GM19455 (cell line): ENCODE data around the gene NTF3.

Experiments used
- ATAC-seq: cut with Tn5 transposase; IDR thresholded peaks from one replicate; pipeline ENCODE4 v1.9.1; 2021; ENCODE audit not compliant: unreplicated experiment

NTF3 gene

GRCh38 chr12:5456030-5456429 lies 24.1 kb downstream of the NTF3 start:
- no peak for ATAC-seq

- no peak for ATAC-seq
Measured at GRCh38 chr12:5456906-5457305, 25.0 kb downstream of the NTF3 start.

GRCh38 chr12:5458229-5459050 lies 26.5 kb downstream of the NTF3 start:
- ATAC-seq = no peak

GRCh38 chr12:5459051-5459782 lies 27.3 kb downstream of the NTF3 start:
- ATAC-seq = no peak

GRCh38 chr12:5460817-5461216 lies 28.9 kb downstream of the NTF3 start:
- no peak for ATAC-seq

GRCh38 chr12:5461966-5462365 lies 30.1 kb downstream of the NTF3 start:
- no peak for ATAC-seq

- no peak for ATAC-seq
Measured at GRCh38 chr12:5464096-5464495, 32.2 kb downstream of the NTF3 start.

- ATAC-seq = no peak
Measured at GRCh38 chr12:5465384-5465783, 33.5 kb downstream of the NTF3 start.

GRCh38 chr12:5466521-5466960 lies 34.6 kb downstream of the NTF3 start:
- ATAC-seq = no peak

- no peak for ATAC-seq
Measured at GRCh38 chr12:5467931-5468330, 36.0 kb downstream of the NTF3 start.

- no peak for ATAC-seq
Measured at GRCh38 chr12:5470221-5470620, 38.3 kb downstream of the NTF3 start.

GRCh38 chr12:5470703-5471102 lies 38.8 kb downstream of the NTF3 start:
- ATAC-seq = no peak

- no peak for ATAC-seq
Measured at GRCh38 chr12:5473076-5473782, 41.3 kb downstream of the NTF3 start.

GRCh38 chr12:5473783-5474116 lies 41.8 kb downstream of the NTF3 start:
- ATAC-seq = no peak

- ATAC-seq = no peak
Measured at GRCh38 chr12:5476356-5476755, 44.4 kb downstream of the NTF3 start.

GRCh38 chr12:5478081-5478706 lies 46.3 kb downstream of the NTF3 start:
- no peak for ATAC-seq

GRCh38 chr12:5479761-5480160 lies 47.9 kb downstream of the NTF3 start:
- ATAC-seq = no peak

- no peak for ATAC-seq
Measured at GRCh38 chr12:5480218-5480937, 48.5 kb downstream of the NTF3 start.

- ATAC-seq = no peak
Measured at GRCh38 chr12:5480938-5481303, 49.0 kb downstream of the NTF3 start.

- no peak for ATAC-seq
Measured at GRCh38 chr12:5481645-5482044, 49.7 kb downstream of the NTF3 start.

GRCh38 chr12:5484426-5484825 lies 52.5 kb downstream of the NTF3 start:
- no peak for ATAC-seq
